ENCODE measurements around the gene WNT8A. TPM values are rescaled to one million over a fixed set of nuclear protein-coding genes. Genes with fewer than 3 reads are reported as not detected.

The WNT8A gene
- polyA plus RNA-seq, 6 donors from 2014 or later, result not detected

DNA sequence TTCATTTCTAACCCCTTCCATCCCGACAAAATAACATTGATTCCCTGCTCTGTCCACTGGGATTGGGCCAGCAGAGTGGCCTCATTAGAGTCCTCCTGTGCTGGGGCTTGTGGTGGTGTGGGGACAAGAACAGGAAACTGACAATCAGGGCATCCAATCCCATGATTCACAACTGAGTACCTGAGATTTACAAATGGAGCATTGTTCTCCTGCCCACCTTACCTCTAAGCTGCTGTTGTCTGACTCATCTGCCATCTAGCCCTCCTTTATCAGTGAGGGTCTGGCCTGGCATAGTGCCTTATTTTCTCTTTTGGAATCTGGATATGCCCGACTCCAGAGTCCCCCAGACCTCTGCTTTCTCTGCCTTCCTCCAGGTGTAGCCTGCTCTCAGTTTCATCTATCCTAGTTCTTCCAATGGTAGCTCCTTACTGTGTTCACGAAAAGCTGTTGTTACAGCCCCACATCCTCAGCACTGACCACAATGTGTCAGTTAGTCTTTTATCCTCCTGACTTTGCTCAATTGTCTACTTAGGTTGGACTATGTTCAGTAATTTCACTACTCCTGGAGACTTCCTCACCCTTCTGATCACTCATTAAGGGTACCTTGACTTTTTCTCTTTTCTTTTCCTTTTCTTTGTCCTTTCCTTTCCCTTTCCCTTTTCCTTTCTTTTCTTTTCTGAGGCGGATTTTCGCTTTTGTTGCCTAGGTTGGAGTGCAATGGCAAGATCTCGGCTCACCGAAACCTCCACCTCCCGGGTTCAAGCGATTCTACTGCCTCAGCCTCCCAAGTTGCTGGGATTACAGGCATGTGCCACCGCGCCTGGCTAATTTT lies 13.4 kb downstream of the WNT8A start:
- peaks cover 0 to 2% (median 0%) of the 10 kb centered on the region in 7 donors for H3K9me3 Mint-ChIP-seq
- H3K27me3 Mint-ChIP-seq, result peaks cover 9 to 21% (median 18%) of the 10 kb centered on the region in 3 donors
- DNase-seq (no peak), ATAC-seq (ENCODE audit: low read depth in 2 of 2) (no peak)
- no peak overlapping the region for H3K27ac Mint-ChIP-seq
- H3K36me3 Mint-ChIP-seq, result no peaks in the 10 kb centered on the region
- H3K4me1 Mint-ChIP-seq, result peaks cover 6 to 15% (median 8%) of the 10 kb centered on the region in 3 donors
- H3K4me3 Mint-ChIP-seq, result no peak overlapping the region

DNA sequence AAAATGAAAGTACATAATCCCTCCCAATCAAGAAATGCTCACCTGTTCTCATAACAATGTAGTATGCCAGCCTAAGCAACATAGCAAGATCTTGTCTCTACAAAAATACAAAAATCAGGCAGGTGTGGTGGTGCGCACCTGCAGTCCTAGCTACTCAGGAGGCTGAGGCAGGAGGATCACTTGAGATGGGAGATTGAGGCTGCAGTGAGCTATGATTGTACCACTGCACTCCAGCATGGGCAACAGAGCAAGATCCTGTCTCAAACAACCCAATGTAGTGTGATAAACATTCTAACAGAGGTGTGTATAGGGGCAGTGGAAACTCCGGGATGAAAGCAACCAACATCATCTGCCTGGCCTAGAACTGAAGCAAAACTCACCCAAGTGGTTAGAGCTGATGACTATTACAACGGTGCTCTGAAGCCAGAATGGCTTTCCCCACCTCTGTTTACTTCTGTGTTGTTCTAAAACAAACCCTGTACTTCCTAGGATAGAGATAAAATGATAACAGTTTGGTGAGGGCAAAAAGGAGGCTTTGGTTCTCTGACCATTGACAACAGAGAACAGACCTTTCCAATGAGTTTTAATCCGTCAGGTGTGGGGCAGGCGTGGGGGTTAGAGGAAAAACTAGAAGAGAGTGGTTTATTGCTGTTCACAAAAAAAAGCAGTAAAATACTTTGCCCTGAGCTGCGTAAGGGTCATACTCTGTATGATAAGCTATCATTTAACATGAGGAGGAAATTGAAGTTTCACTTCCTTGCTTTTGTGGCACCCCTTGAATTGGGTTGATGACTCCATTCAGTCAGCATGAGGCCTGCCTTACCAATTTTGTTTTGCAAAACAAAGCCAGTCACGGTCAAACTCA lies 18.9 kb downstream of the WNT8A start:
- H3K36me3 Mint-ChIP-seq, result no peaks in the 10 kb centered on the region
- peaks cover 9 to 15% (median 11%) of the 10 kb centered on the region in 3 donors for H3K27me3 Mint-ChIP-seq
- H3K27ac Mint-ChIP-seq, result peak overlapping the region in 5 of 6 donors; percentile 29 to 88 (median 50)
- DNase-seq (peak; percentile 59), ATAC-seq (ENCODE audit: low read depth in 2 of 2) (peak; percentile 99)
- H3K4me3 Mint-ChIP-seq, result peak overlapping the region in 5 of 8 donors; percentile 16 to 78 (median 45)
- H3K4me1 Mint-ChIP-seq, result peaks cover 17 to 25% (median 23%) of the 10 kb centered on the region in 3 donors
- H3K9me3 Mint-ChIP-seq, result peaks cover 0 to 2% (median 0%) of the 10 kb centered on the region in 7 donors

DNA sequence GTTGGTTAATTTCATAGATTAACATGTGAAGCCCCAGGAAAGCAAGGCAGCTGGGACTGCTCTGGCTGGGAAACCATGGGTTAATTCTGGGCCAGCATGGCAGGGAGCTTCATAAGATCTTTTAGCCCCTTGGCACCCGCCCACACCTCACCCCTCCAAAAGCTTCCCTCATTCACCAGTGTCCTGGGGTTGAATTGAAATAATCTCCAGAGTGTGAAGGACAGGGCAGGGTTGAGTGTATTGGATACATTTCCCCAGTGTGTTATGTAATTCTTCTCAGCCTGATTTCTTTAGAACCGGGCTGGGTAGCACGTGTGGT lies 19.4 kb downstream of the WNT8A start:
- Mint-ChIP-seq H3K36me3 (no peaks in the 10 kb centered on the region), H3K9me3 (peaks cover 0 to 2% (median 0%) of the 10 kb centered on the region in 7 donors), H3K4me3 (peak overlapping the region in 1 of 8 donors; percentile 78), H3K27me3 (peaks cover 9 to 15% (median 9%) of the 10 kb centered on the region in 3 donors), H3K27ac (peak overlapping the region in 2 of 6 donors; percentile 50 to 57), H3K4me1 (peaks cover 17 to 25% (median 23%) of the 10 kb centered on the region in 3 donors)
- ATAC-seq (ENCODE audit: low read depth in 2 of 2) (peak in 1 of 2 donors; percentile 13), DNase-seq (no peak)

DNA sequence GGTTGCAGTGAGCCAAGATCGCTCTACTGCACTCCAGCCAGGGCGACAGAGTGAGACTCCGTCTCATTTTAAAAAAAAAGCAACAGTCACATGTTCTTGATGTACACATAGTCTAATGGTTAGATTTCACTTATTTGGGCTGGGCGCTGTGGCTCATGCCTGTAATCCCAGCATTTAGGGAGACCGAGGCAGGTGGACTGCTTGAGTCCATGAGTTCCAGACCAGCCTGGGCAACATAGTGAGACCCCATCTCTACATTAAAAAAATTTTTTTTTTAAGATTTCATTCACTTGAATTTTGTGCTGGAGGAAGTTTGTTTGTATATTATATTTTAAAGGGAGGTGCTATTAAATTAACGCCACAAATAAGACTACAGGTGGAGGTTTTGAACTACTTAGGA lies 21.9 kb downstream of the WNT8A start:
- peak overlapping the region in 2 of 6 donors; percentile 10 to 39 for H3K27ac Mint-ChIP-seq
- no peak overlapping the region for H3K4me3 Mint-ChIP-seq
- DNase-seq, result no peak
- H3K4me1 Mint-ChIP-seq, result peaks cover 17 to 25% (median 23%) of the 10 kb centered on the region in 3 donors
- peaks cover 5 to 11% (median 5%) of the 10 kb centered on the region in 3 donors for H3K27me3 Mint-ChIP-seq
- no peaks in the 10 kb centered on the region for H3K36me3 Mint-ChIP-seq
- H3K9me3 Mint-ChIP-seq, result no peaks in the 10 kb centered on the region
- ATAC-seq (ENCODE audit: low read depth in 2 of 2), result no peak

DNA sequence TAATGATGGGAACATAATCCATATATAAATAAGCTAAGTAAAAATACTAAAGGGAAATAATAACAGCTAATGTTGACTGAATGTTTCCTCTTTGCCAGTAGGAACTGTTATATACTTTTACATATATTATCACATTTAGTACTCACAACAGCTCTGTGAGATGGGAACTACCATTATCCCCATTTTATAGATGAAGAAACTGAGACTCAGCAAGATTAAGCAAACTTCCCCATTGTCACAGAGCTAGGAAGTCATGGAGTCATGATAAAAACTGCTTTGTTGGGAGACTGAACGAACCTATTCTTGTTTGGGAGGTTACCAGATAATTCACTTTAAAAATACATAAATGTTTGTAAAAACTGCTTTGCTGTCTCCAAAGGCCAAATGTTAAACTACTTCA lies 23.4 kb downstream of the WNT8A start:
- DNase-seq, result no peak
- Mint-ChIP-seq H3K36me3 (no peaks in the 10 kb centered on the region), H3K4me3 (no peak overlapping the region), H3K9me3 (no peaks in the 10 kb centered on the region), H3K4me1 (peaks cover 8 to 17% (median 10%) of the 10 kb centered on the region in 3 donors), H3K27ac (no peak overlapping the region), H3K27me3 (peaks cover 5 to 17% (median 10%) of the 10 kb centered on the region in 3 donors)
- ATAC-seq (ENCODE audit: low read depth in 2 of 2), result no peak

DNA sequence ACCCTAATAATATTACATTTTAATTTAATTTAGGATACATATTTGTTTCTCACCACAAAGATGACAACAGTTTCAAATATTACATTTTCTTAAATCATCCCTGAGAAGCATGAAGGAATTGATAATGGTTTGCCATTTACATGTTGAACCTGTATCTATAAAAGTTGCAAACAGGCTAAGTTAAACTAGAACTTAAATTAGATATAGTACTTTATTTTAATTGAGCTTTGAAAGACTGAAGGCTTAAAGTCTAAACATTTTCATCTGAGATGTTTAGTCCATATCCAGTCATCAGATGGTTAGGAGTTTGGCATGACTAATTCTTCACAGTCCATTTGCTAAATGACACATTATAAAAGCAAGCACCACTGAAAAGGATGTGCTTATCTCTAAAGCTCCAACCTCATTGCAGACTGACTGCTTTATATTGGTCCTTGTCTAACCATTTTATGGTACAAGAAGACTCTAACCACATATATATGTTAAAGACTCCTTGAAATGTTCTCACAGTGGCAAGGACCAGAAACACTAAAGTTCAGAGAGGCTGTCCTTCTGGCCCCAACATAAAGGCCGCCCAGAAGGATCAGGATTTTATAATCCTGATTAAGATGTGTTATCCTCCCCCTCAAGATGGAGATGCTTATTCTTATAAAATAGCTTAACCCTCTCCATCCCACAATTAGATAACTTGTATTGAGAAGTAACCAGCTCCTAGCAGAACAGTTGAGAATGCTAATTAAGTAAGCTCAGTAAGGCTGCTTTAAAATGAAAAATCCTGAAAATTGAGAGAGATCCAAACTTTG lies 25.8 kb downstream of the WNT8A start:
- H3K36me3 Mint-ChIP-seq, result no peaks in the 10 kb centered on the region
- H3K27ac Mint-ChIP-seq, result no peak overlapping the region
- DNase-seq (no peak), ATAC-seq (ENCODE audit: low read depth in 2 of 2) (no peak)
- H3K27me3 Mint-ChIP-seq, result peaks cover 5 to 25% (median 10%) of the 10 kb centered on the region in 3 donors
- H3K9me3 Mint-ChIP-seq, result no peaks in the 10 kb centered on the region
- H3K4me3 Mint-ChIP-seq, result no peak overlapping the region
- H3K4me1 Mint-ChIP-seq, result no peaks in the 10 kb centered on the region

DNA sequence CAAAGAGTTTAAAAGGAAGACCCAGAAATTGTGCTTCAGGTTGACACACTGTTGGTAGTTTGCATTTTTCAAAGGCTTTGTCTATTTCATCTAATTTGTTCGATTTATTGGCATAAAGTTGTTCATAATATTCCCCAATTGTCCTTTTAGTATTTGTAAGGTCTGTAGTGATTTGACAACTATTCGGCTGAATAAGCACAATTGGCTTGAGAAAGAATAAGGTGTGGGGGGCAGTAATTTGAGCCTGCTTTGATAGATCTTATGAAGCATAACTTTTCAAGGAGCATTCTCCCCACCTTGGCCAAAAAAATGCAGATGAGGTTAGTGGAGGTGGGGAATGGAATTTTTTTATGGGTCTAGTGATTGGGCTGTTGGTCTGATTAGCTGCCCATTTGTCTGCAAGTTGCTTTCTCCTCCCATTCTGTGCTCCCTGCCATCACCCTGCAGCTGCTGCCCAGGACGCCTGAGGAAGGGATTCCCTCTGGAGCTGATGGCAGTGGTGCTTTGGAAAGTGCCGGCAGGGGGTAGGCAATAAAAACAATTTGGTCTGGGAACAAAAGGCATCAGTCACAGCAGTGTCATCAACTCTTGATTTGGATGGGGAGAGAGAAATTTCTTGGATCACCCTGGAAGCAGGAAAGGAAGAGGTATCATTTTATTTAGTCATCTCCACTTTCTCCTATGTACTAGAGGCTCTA lies 26.6 kb downstream of the WNT8A start:
- ATAC-seq (ENCODE audit: low read depth in 2 of 2) (no peak), DNase-seq (no peak)
- H3K27me3 Mint-ChIP-seq, result peaks cover 5 to 25% (median 10%) of the 10 kb centered on the region in 3 donors
- H3K9me3 Mint-ChIP-seq, result no peaks in the 10 kb centered on the region
- H3K27ac Mint-ChIP-seq, result peak overlapping the region in 1 of 6 donors; percentile 45
- H3K36me3 Mint-ChIP-seq, result no peaks in the 10 kb centered on the region
- H3K4me3 Mint-ChIP-seq, result no peak overlapping the region
- no peaks in the 10 kb centered on the region for H3K4me1 Mint-ChIP-seq

DNA sequence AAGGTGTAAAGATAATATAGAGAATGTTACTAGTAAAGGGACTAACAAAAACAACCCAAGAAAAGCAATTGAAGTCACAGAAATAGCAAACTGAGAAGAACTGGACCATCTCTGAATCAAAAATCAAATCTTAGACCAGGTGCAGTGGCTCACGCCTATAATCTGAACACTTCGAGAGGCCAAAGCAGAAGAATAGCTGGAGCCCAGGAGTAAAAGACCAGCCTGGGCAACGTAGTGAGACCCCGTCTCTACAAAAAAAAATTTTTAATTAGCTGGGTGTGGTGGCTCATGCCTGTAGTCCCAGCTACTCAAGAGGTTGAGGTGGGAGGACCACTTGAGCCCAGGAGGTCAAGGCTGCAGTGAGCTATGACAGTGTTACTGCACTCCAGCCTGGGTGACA lies 27.3 kb downstream of the WNT8A start:
- ATAC-seq (ENCODE audit: low read depth in 2 of 2), result no peak
- H3K9me3 Mint-ChIP-seq, result no peaks in the 10 kb centered on the region
- peaks cover 5 to 25% (median 10%) of the 10 kb centered on the region in 3 donors for H3K27me3 Mint-ChIP-seq
- no peaks in the 10 kb centered on the region for H3K4me1 Mint-ChIP-seq
- no peak for DNase-seq
- no peak overlapping the region for H3K27ac Mint-ChIP-seq
- no peak overlapping the region for H3K4me3 Mint-ChIP-seq
- no peaks in the 10 kb centered on the region for H3K36me3 Mint-ChIP-seq

DNA sequence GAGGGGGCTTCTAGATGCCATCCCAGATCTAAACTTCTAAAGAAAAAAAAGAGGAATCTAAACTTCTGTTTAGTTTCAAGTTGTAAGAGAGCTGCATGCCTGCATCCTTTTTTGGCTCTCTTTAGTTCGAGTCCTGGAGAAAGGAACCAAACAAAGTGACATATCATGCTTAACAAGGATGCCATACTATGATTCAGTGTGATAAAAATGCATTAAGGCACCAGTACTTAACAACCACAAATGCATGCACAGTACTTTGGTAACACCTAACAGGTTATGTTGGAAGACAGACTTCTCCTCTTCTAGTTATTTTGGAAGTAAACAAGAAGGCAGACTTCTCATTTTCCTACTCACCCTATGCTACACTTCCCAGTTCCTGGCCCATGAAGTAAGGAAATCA lies 28.1 kb downstream of the WNT8A start:
- Mint-ChIP-seq H3K27me3 (peaks cover 5 to 25% (median 10%) of the 10 kb centered on the region in 3 donors), H3K4me1 (no peaks in the 10 kb centered on the region), H3K27ac (no peak overlapping the region), H3K9me3 (no peaks in the 10 kb centered on the region), H3K4me3 (no peak overlapping the region), H3K36me3 (no peaks in the 10 kb centered on the region)
- ATAC-seq (ENCODE audit: low read depth in 2 of 2) (no peak), DNase-seq (no peak)

DNA sequence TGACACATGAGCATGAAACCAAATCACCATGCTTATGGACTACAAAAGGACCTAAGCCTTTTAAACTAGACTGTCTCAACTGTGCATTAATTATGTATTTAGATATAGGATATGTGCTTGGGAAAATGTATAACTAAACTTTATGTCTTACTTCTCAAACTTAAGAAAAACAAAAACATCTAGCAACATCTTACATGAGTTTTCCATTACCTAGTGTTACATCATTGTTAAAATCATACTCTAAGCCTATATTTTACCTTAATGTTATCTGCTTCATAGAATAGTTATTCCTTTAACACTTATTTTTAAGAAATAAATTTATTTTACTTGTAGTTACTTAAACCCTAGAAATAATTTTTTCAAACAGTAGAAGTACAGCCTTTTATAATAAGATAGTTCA lies 31.4 kb downstream of the WNT8A start:
- ATAC-seq (ENCODE audit: low read depth in 2 of 2) (no peak), DNase-seq (no peak)
- H3K27ac Mint-ChIP-seq, result no peak overlapping the region
- H3K4me1 Mint-ChIP-seq, result no peaks in the 10 kb centered on the region
- no peaks in the 10 kb centered on the region for H3K9me3 Mint-ChIP-seq
- H3K4me3 Mint-ChIP-seq, result no peak overlapping the region
- peaks cover 0 to 19% (median 9%) of the 10 kb centered on the region in 3 donors for H3K27me3 Mint-ChIP-seq
- no peaks in the 10 kb centered on the region for H3K36me3 Mint-ChIP-seq

DNA sequence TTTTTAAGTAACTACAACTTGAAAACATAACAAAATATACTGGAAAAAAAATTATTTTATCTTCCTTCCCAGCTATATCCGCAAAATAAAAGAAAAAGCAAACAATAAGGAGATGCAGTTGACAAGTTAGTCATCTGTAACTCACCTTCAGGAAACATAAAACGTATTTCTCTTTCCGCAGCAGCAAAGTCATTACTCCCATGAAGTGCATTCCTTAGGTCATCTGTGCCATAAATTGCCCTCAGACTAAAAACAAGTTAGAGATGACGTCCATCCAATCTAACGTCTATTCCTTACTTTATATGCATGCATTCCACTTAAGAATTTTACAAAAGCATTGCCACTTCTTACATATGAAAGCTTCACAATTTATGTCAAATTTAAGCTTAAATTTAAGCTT lies 44.5 kb downstream of the WNT8A start:
- Mint-ChIP-seq H3K9me3 (no peaks in the 10 kb centered on the region), H3K4me3 (no peak overlapping the region), H3K36me3 (no peaks in the 10 kb centered on the region), H3K4me1 (peaks cover 0 to 5% (median 0%) of the 10 kb centered on the region in 3 donors), H3K27me3 (peaks cover 6 to 12% (median 8%) of the 10 kb centered on the region in 3 donors), H3K27ac (no peak overlapping the region)
- DNase-seq (no peak), ATAC-seq (ENCODE audit: low read depth in 2 of 2) (no peak)

DNA sequence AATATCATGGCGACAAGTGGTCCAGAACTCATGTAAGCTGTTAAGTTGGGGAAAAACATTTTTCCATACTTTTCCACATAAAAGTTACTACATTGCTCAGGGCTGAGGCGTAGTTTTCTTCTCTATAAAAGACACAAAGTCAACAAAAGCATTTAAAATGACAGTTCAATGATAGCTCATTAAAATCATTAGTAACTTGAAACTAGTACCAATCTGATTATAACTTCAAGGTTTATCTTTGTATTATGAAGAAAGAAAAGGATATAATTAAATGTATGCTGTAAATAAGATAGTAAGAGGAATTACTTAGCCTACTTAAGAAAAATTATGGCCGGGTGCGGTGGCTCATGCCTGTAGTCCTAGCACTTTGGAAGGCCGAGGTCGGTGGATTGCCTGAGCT lies 45.5 kb downstream of the WNT8A start:
- Mint-ChIP-seq H3K4me1 (peaks cover 0 to 6% (median 0%) of the 10 kb centered on the region in 3 donors), H3K27me3 (peaks cover 8 to 16% (median 10%) of the 10 kb centered on the region in 3 donors), H3K27ac (peak overlapping the region in 1 of 6 donors; percentile 10), H3K36me3 (no peaks in the 10 kb centered on the region), H3K4me3 (no peak overlapping the region), H3K9me3 (no peaks in the 10 kb centered on the region)
- DNase-seq (no peak), ATAC-seq (ENCODE audit: low read depth in 2 of 2) (no peak)
